HepG2 (cell line): ENCODE data around the gene FLOT2. TPM values are rescaled to one million over a fixed set of nuclear protein-coding genes. Genes with fewer than 3 reads are reported as not detected.

Experiments used
- ATF1 ChIP-seq: IDR thresholded peaks from 2 replicates; pipeline ENCODE4 v1.6.1; 2016; ENCODE audit warnings: mild to moderate bottlenecking, control low read depth
- EHMT2 ChIP-seq: fragments of 200-600 bp; sonication (generic); IDR thresholded peaks from 2 replicates; pipeline ENCODE4 v1.7.0; 2017; ENCODE audit warnings: antibody characterized with exemption, low read depth, low read length, borderline replicate concordance
- ETV5 ChIP-seq: IDR thresholded peaks from 2 replicates; pipeline ENCODE4 v1.6.1; 2018; ENCODE audit warnings: missing biosample characterization, missing genetic modification reagents, inconsistent platforms, borderline replicate concordance
- FOXA3 ChIP-seq: IDR thresholded peaks from 2 replicates; pipeline ENCODE4 v1.6.1; 2016; ENCODE audit warnings: missing genetic modification reagents, missing compliant biosample characterization
- FOXP4 ChIP-seq: sonication (generic); formaldehyde crosslinking; IDR thresholded peaks from 2 replicates; pipeline ENCODE4 v1.4.0; 2020; ENCODE audit warnings: missing genetic modification reagents
- HNF4G ChIP-seq, 2 experiments: sonication (generic) in 1 of 2; formaldehyde crosslinking in 1 of 2; IDR thresholded peaks; 2 replicates each; pipeline versions ENCODE4 v1.4.0 to v1.6.1; 2011 to 2020; ENCODE audit warnings: borderline replicate concordance in 2 of 2, low read depth in 2 of 2, mild to moderate bottlenecking in 2 of 2, low read length in 1 of 2, missing genetic modification reagents in 1 of 2, moderate library complexity in 1 of 2
- JARID2 ChIP-seq: sonication (generic); formaldehyde crosslinking; IDR thresholded peaks from 2 replicates; pipeline ENCODE4 v1.8.1; 2023; ENCODE audit warnings: missing genetic modification reagents, inconsistent platforms; ENCODE audit not compliant: insufficient replicate concordance
- JUN ChIP-seq: sonication (generic); formaldehyde crosslinking; IDR thresholded peaks from 2 replicates; pipeline ENCODE4 v1.4.0; 2020; ENCODE audit warnings: mild to moderate bottlenecking, missing genetic modification reagents
- MBD4 ChIP-seq: IDR thresholded peaks from 2 replicates; pipeline ENCODE4 v1.6.1; 2012; ENCODE audit warnings: low read length, inconsistent platforms, borderline replicate concordance
- MXD4 ChIP-seq: IDR thresholded peaks from 2 replicates; pipeline ENCODE4 v1.6.1; 2016; ENCODE audit warnings: mild to moderate bottlenecking, missing biosample characterization, missing genetic modification reagents
- PHF21A ChIP-seq: sonication (generic); formaldehyde crosslinking; IDR thresholded peaks from 2 replicates; pipeline ENCODE4 v1.5.0; 2020; ENCODE audit warnings: mild to moderate bottlenecking, missing genetic modification reagents
- SAP130 ChIP-seq: IDR thresholded peaks from 2 replicates; pipeline ENCODE4 v1.6.1; 2016; ENCODE audit warnings: low read depth
- TFDP1 ChIP-seq: IDR thresholded peaks from 2 replicates; pipeline ENCODE4 v1.6.1; 2016; ENCODE audit warnings: missing compliant biosample characterization, missing genetic modification reagents, borderline replicate concordance
- ZBTB10 ChIP-seq: sonication (generic); formaldehyde crosslinking; IDR thresholded peaks from 2 replicates; pipeline ENCODE4 v1.4.0; 2020; ENCODE audit warnings: missing genetic modification reagents, borderline replicate concordance
- ZC3H4 ChIP-seq: sonication (generic); formaldehyde crosslinking; IDR thresholded peaks from 2 replicates; pipeline ENCODE4 v1.4.0; 2020; ENCODE audit warnings: missing genetic modification reagents, borderline replicate concordance
- ZFYVE20 ChIP-seq: sonication (generic); formaldehyde crosslinking; IDR thresholded peaks from 2 replicates; pipeline ENCODE4 v1.8.0; 2023; ENCODE audit warnings: low read depth, mild to moderate bottlenecking, moderate library complexity, missing genetic modification reagents, borderline replicate concordance
- ZHX1 ChIP-seq: sonication (generic); formaldehyde crosslinking; IDR thresholded peaks from 2 replicates; pipeline ENCODE4 v1.8.1; 2022; ENCODE audit warnings: low read depth, mild to moderate bottlenecking, missing genetic modification reagents
- ZNF746 ChIP-seq: sonication (generic); formaldehyde crosslinking; IDR thresholded peaks from 2 replicates; pipeline ENCODE4 v1.8.0; 2022; ENCODE audit warnings: mild to moderate bottlenecking, missing genetic modification reagents
- ZNF749 ChIP-seq: sonication (generic); formaldehyde crosslinking; IDR thresholded peaks from 2 replicates; pipeline ENCODE4 v1.8.0; 2022; ENCODE audit warnings: mild to moderate bottlenecking, missing genetic modification reagents, moderate library complexity, borderline replicate concordance
- ZNF776 ChIP-seq: sonication (generic); formaldehyde crosslinking; IDR thresholded peaks from 2 replicates; pipeline ENCODE4 v1.4.0; 2020; ENCODE audit warnings: mild to moderate bottlenecking, missing genetic modification reagents
- polyA plus RNA-seq, 8 experiments: library from polyadenylated mRNA; depleted of rRNA in 3 of 8; stranded (reverse) in 7 of 8; unstranded in 1 of 8; fragments of >200 nt; fragmentation: Illumina TruSeq in 4 of 8; extraction: Trizol in 4 of 8; gene quantifications; 2 replicates each; pipeline versions ENCODE4 v1.2.1 to v1.2.3, GENCODE V29; 2011 to 2016; ENCODE audit warnings: low read depth in 4 of 8, missing spikeins in 1 of 8, mixed read lengths in 1 of 8; ENCODE audit not compliant: insufficient read depth in 1 of 8
- total RNA-seq, 5 experiments: library from RNA; depleted of rRNA; stranded (reverse); fragments of >200 nt; fragmentation: Illumina TruSeq; extraction: Trizol; gene quantifications; 2 replicates each; pipeline ENCODE4 v1.2.3, GENCODE V29; 2016; ENCODE audit warnings: low read depth in 1 of 5

The FLOT2 gene
- total and polyA plus RNA-seq, 2 of the 13 experiments (the other 11 are each of a cell fraction or from before 2014, with no cell fraction given) = 54.3 to 54.5 TPM

- TF ChIP-seq ZNF746 (CRISPR knock-in tag) (no peak), MXD4 (CRISPR knock-in tag) (no peak), MBD4 (no peak), ZC3H4 (CRISPR knock-in tag) (no peak), ZBTB10 (no peak), HNF4G (IDR thresholded peaks at IDR 0.05; ENCODE audit: borderline replicate concordance, low read depth, low read length) (no peak; the same call in 1 of the 2 replicates), HNF4G (CRISPR knock-in tag; IDR thresholded peaks at IDR 0.05; ENCODE audit: borderline replicate concordance, low read depth) (no peak), FOXP4 (CRISPR knock-in tag) (0 out of 2 replicates have a peak, but pooled peaks have one; percentile 16), JUN (CRISPR knock-in tag) (peak; percentile 70), ZFYVE20 (CRISPR knock-in tag) (no peak), PHF21A (CRISPR knock-in tag) (peak; percentile 64; the same call in 1 of the 2 replicates), TFDP1 (CRISPR knock-in tag) (no peak), ZHX1 (no peak), JARID2 (CRISPR knock-in tag) (no peak), ZNF749 (no peak), SAP130 (peak; percentile 71; the same call in 1 of the 2 replicates), FOXA3 (CRISPR knock-in tag) (0 out of 2 replicates have a peak, but pooled peaks have one; percentile 27), ATF1 (CRISPR knock-in tag) (no peak), ETV5 (CRISPR knock-in tag) (peak; percentile 39; the same call in 1 of the 2 replicates), EHMT2 (no peak), ZNF776 (CRISPR knock-in tag) (no peak)
These were observed 11.2 kb upstream of the FLOT2 start (continued) for GRCh38 chr17:28908640-28909167.
